NCI-H187 treated with DMSO at 0.1 percent for 48 hours (cell line): ENCODE measurements around the gene IGF2BP3.

Source experiments
- DNase-seq: peaks from one replicate; lab custom pipeline; 2025; lab: John Stamatoyannopoulos, UW

IGF2BP3 gene

DNA sequence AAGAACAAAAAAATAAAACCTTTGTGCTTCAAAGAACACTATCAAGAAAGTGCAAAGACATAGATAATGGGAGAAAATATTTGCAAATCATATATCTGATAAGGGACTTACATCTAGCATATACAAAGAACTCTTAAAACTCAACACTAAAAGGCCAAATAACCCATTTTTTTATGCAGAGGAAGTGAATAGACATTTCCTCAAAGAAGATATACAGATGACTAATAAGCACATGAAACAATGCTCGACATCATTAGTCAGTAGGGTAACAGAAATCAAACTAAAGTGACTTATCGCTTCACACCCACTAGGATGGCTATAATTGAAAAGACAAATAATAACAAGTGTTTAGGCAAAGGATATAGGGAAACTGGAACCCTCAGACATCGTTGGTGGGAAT is 93.2 kb downstream of the IGF2BP3 start:
- DNase-seq, result no peak

- DNase-seq, result no peak
Measured at GRCh38 chr7:23373151-23374004, 96.9 kb downstream of the IGF2BP3 start.

- no peak for DNase-seq
Measured at GRCh38 chr7:23372611-23373010, 97.7 kb downstream of the IGF2BP3 start.

- no peak for DNase-seq
Measured at GRCh38 chr7:23371654-23372053, 98.6 kb downstream of the IGF2BP3 start.

GRCh38 chr7:23369695-23370404 is 100.4 kb downstream of the IGF2BP3 start:
- no peak for DNase-seq

DNA sequence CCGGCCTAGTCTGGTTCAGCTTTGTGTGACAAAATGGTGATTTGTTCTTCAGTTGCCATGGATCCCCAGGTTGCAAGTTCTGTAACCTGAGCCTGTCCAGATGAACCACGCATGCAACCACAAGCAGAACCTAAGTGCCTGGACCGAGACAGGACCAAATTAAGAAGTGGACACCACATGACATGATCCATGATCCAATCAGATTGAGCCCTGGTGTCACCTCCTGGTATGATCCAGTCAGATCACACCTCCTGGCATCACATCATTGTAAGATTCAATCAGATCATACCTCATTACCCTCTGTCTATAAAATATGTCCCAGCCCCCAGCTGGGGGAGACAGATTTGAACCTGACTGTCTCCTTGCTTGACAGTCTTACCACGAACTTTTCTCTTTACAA is 101.2 kb downstream of the IGF2BP3 start:
- DNase-seq, result no peak

- DNase-seq, result no peak
Measured at GRCh38 chr7:23358152-23358674, 112.1 kb downstream of the IGF2BP3 start.

- DNase-seq, result no peak
Measured at GRCh38 chr7:23357190-23358093, 112.8 kb downstream of the IGF2BP3 start.

GRCh38 chr7:23356726-23357125 is 113.6 kb downstream of the IGF2BP3 start:
- DNase-seq, result no peak

- DNase-seq, result no peak
Measured at GRCh38 chr7:23356168-23356567, 114.1 kb downstream of the IGF2BP3 start.

GRCh38 chr7:23353172-23353571 is 117.1 kb downstream of the IGF2BP3 start:
- DNase-seq, result peak; percentile 77

DNA sequence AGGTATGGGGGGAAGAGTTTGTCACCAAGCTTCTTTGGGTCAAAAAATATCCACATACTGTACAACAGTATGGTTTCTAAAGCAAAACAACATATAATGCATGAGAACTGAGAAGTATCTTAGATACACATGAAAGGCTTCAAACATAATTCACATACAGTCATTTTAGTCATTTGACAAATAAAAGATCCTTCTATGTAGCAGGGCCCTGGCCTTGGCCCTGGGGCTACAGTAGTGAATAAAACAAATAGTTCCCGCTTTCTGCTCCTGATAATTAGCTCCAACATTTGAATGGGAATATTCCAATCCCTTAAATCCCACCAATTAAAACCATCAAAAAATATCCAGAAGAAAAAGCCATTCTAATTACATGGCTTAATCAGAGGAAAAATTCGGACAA is 119.8 kb downstream of the IGF2BP3 start:
- no peak for DNase-seq

DNA sequence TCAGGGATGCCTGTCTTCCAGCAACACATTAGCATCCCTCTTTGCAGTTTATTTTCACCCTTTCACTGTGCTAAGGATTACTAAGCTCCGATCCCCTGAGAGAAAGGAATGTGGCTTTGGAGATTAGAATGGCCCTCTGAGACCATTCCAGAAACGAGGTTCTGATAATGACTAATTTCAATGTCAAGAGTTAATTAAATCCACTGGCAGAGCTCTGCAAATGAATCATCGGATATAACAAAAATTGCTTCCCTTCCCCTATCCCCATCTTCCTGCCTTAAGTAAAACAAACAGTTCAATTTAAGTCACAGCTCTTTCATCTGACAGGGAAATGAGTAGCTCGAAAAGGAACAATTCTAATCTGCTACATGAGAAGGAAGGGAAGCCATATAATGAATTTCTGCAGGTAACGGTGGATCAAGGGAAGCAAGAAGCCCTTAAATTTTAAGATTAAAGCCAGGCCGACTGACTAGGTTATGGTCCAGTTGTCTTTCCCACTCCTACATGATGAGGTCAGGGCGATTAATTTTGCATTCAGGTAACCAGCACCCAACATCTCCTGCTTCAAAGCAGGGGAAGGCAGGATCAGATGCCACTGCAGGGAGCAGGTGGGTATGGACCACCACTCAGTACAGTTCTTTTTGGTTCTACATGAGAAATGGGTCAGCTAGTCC is 120.7 kb downstream of the IGF2BP3 start:
- DNase-seq, result no peak

- no peak for DNase-seq
Measured at GRCh38 chr7:23347682-23348180, 122.6 kb downstream of the IGF2BP3 start.

DNA sequence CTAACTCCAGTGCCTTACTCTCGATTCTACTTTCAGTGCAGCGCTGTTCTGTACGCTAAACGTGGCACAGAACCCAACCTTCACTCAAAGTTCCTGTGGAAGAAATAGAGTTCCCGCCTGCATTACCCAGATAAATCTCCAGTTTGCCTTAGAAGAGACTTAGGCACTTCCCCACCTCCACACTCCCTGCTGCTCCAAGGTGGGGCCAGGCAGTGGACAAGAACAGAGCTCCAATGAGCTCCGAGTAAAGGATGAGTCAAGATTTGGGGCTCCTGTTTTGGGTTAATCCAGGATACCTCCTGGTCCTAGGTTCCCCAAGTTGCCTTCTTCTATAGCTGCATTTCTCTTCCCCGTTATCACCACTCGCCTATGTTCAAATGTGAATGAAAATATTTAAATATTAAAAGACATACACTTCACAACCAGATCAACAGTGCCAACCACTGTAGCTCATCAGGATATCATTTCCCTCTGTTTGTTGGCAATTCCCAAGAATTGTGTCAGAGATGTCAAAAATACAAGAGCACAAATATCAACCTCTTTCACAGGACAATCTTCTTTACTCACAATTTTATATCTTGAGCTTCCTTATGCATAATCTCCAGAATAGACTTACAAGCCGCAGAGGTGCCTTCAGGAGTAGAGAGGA is 123.1 kb downstream of the IGF2BP3 start:
- DNase-seq, result no peak

GRCh38 chr7:23346316-23346715 is 124.0 kb downstream of the IGF2BP3 start:
- DNase-seq, result no peak

DNA sequence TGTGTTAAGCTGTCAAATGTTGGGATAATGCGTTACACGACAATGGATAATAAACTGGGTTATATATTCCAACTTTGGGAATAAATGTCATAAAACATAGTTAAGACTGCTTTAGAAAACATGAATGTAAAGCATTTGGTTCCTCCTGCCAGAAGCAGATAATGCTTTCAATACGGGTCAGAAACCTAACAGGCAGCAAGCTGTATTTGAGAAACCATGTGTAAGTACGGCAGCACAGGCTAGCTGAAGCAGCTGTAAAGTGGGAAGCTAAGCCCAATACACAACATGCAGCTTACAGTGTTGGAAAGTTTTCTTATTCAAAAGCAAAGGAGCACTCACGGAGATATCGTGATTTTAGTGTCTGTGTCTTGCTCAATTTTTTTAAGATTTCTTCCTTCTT is 124.7 kb downstream of the IGF2BP3 start:
- DNase-seq, result no peak

GRCh38 chr7:23343806-23344475 is 126.3 kb downstream of the IGF2BP3 start:
- DNase-seq, result no peak

GRCh38 chr7:23343102-23343501 is 127.2 kb downstream of the IGF2BP3 start:
- DNase-seq, result no peak
